GM19455 (cell line): ENCODE data around the gene PTPRS.

ENCODE experiments used
- ATAC-seq: cut with Tn5 transposase; IDR thresholded peaks from one replicate; pipeline ENCODE4 v1.9.1; 2021; ENCODE audit not compliant: unreplicated experiment

The PTPRS gene

GRCh38 chr19:5309438-5310204 lies 31.0 kb downstream of the PTPRS start:
- ATAC-seq: no peak

- no peak for ATAC-seq
These were observed 31.9 kb downstream of the PTPRS start for GRCh38 chr19:5308451-5309437.

- no peak for ATAC-seq
These were observed 33.0 kb downstream of the PTPRS start for GRCh38 chr19:5307655-5308054.

- no peak for ATAC-seq
These were observed 35.4 kb downstream of the PTPRS start for GRCh38 chr19:5305163-5305562.

- ATAC-seq: no peak
These were observed 36.1 kb downstream of the PTPRS start for GRCh38 chr19:5304486-5304885.

GRCh38 chr19:5303208-5303607 lies 37.4 kb downstream of the PTPRS start:
- ATAC-seq: no peak

- ATAC-seq: no peak
These were observed 38.2 kb downstream of the PTPRS start for GRCh38 chr19:5302396-5302795.

- no peak for ATAC-seq
These were observed 41.5 kb downstream of the PTPRS start for GRCh38 chr19:5299137-5299536.

- ATAC-seq: no peak
These were observed 42.1 kb downstream of the PTPRS start for GRCh38 chr19:5298471-5298901.

GRCh38 chr19:5297272-5297669 lies 43.3 kb downstream of the PTPRS start:
- ATAC-seq: no peak

- no peak for ATAC-seq
These were observed 43.9 kb downstream of the PTPRS start for GRCh38 chr19:5296457-5297271.

GRCh38 chr19:5296021-5296420 lies 44.6 kb downstream of the PTPRS start:
- no peak for ATAC-seq

GRCh38 chr19:5294403-5295160 lies 46.0 kb downstream of the PTPRS start:
- ATAC-seq: no peak

GRCh38 chr19:5293612-5294378 lies 46.8 kb downstream of the PTPRS start:
- no peak for ATAC-seq

GRCh38 chr19:5292822-5293611 lies 47.6 kb downstream of the PTPRS start:
- no peak for ATAC-seq

- ATAC-seq: no peak
These were observed 48.2 kb downstream of the PTPRS start for GRCh38 chr19:5292453-5292821.

- no peak for ATAC-seq
These were observed 48.9 kb downstream of the PTPRS start for GRCh38 chr19:5291588-5292193.
